ENCODE measurements around the gene C1R. TPM values are rescaled to one million over a fixed set of nuclear protein-coding genes. Genes with fewer than 3 reads are reported as not detected.

The C1R gene
- total and polyA plus RNA-seq, 4 donors = 268 to 525 (median 434) TPM

GRCh38 chr12:7060353-7060954 is 31.8 kb downstream of the C1R start, which contains the start of gene C1S:
TSS of gene C1S (plus strand) at chr12:7060718. CDS start at chr12:7061913, 1,195 bp downstream.
- peak within 1 kb of the TSS; percentile 36 to 55 for H3K27ac ChIP-seq (ENCODE audit: low read depth in 1 of 2, low read length in 1 of 2)
- no peaks in the 10 kb centered on the region for H3K9me3 ChIP-seq (ENCODE audit: control insufficient read depth in 4 of 4, insufficient read depth in 3 of 4, low read length in 3 of 4)
- no peaks in the 10 kb centered on the region for H3K27me3 ChIP-seq (ENCODE audit: control insufficient read depth in 3 of 3, insufficient read depth in 3 of 3, low read length in 2 of 3)
- peak; percentile 93 for ATAC-seq (ENCODE audit: insufficient read depth, low FRiP score)
- H3K9ac ChIP-seq (ENCODE audit: insufficient read depth in 1 of 2, low read length in 2 of 2) = peak within 1 kb of the TSS in 1 of 2 donors; percentile 65
- TF ChIP-seq CTCF (IDR thresholded peaks at IDR 0.05; ENCODE audit: control extremely low read depth, extremely low read depth) = peak; percentile 60
- H3K4me1 ChIP-seq (ENCODE audit: control insufficient read depth in 5 of 5, insufficient read depth in 5 of 5, low read length in 5 of 5) = peaks cover 0 to 18% (median 2%) of the 10 kb centered on the region in 5 donors
- WGBS, 2 donors = 30 to 60% methylated on average over 10 of the region's 10 CpGs
- DNase-seq = peak; percentile 90 to 98 (median 97)
- H3K4me3 ChIP-seq = no peak within 1 kb of the TSS
- no peaks in the 10 kb centered on the region for H3K36me3 ChIP-seq (ENCODE audit: control insufficient read depth in 4 of 4, insufficient read depth in 4 of 4, low read length in 4 of 4)

GRCh38 chr12:7059780-7060179 is 32.5 kb downstream of the C1R start:
- no peaks in the 10 kb centered on the region for H3K27me3 ChIP-seq (ENCODE audit: control insufficient read depth in 3 of 3, insufficient read depth in 3 of 3, low read length in 2 of 3)
- peak overlapping the region in 1 of 2 donors; percentile 65 for H3K9ac ChIP-seq (ENCODE audit: insufficient read depth in 1 of 2, low read length in 2 of 2)
- DNase-seq (no peak), ATAC-seq (ENCODE audit: insufficient read depth, low FRiP score) (no peak)
- TF ChIP-seq CTCF (IDR thresholded peaks at IDR 0.05; ENCODE audit: control extremely low read depth, extremely low read depth) = no peak
- no peaks in the 10 kb centered on the region for H3K36me3 ChIP-seq (ENCODE audit: control insufficient read depth in 4 of 4, insufficient read depth in 4 of 4, low read length in 4 of 4)
- 88 to 99% methylated on average over 4 of the region's 4 CpGs for WGBS, 2 donors
- peaks cover 0 to 18% (median 2%) of the 10 kb centered on the region in 5 donors for H3K4me1 ChIP-seq (ENCODE audit: control insufficient read depth in 5 of 5, insufficient read depth in 5 of 5, low read length in 5 of 5)
- H3K4me3 ChIP-seq = no peak overlapping the region
- no peak overlapping the region for H3K27ac ChIP-seq (ENCODE audit: low read depth in 1 of 2, low read length in 1 of 2)
- no peaks in the 10 kb centered on the region for H3K9me3 ChIP-seq (ENCODE audit: control insufficient read depth in 4 of 4, insufficient read depth in 3 of 4, low read length in 3 of 4)

- no peaks in the 10 kb centered on the region for H3K27me3 ChIP-seq (ENCODE audit: control insufficient read depth in 3 of 3, insufficient read depth in 3 of 3, low read length in 2 of 3)
- 91 to 95% methylated on average over 9 of the region's 9 CpGs for WGBS, 2 donors
- no peak overlapping the region for H3K4me3 ChIP-seq
- H3K36me3 ChIP-seq (ENCODE audit: control insufficient read depth in 4 of 4, insufficient read depth in 4 of 4, low read length in 4 of 4) = no peaks in the 10 kb centered on the region
- H3K9me3 ChIP-seq (ENCODE audit: control insufficient read depth in 4 of 4, insufficient read depth in 3 of 4, low read length in 3 of 4) = no peaks in the 10 kb centered on the region
- peaks cover 0 to 18% (median 2%) of the 10 kb centered on the region in 5 donors for H3K4me1 ChIP-seq (ENCODE audit: control insufficient read depth in 5 of 5, insufficient read depth in 5 of 5, low read length in 5 of 5)
- H3K9ac ChIP-seq (ENCODE audit: insufficient read depth in 1 of 2, low read length in 2 of 2) = no peak overlapping the region
- H3K27ac ChIP-seq (ENCODE audit: low read depth in 1 of 2, low read length in 1 of 2) = no peak overlapping the region
- ATAC-seq (ENCODE audit: insufficient read depth, low FRiP score) (no peak), DNase-seq (no peak)
- no peak for TF ChIP-seq CTCF (IDR thresholded peaks at IDR 0.05; ENCODE audit: control extremely low read depth, extremely low read depth)
Measured at GRCh38 chr12:7058850-7059395, 33.3 kb downstream of the C1R start.

Measured in lung (tissue), 12 donors.